Activated B cell treated with CpG ODN at 0.5 μM for 24 hours (primary cell): Measurements from ENCODE around the gene SH3PXD2B. TPM values are rescaled to one million over a fixed set of nuclear protein-coding genes. Genes with fewer than 3 reads are reported as not detected.

Experiments used
- ATAC-seq: fragments of 200-7000 bp; cut with Tn5 transposase; one replicate; pipeline ENCODE4 v1.10.0; 2021; ENCODE audit warnings: low read depth, mild to moderate bottlenecking, moderate library complexity
- CTCF ChIA-PET: fragments of 350-600 bp; sonication (Branson Sonifier 250); formaldehyde crosslinking; loops from one replicate; lab custom pipeline; 2021; ENCODE audit warnings: antibody characterized with exemption; lab: Charles Lee
- POLR2A ChIA-PET: fragments of 350-600 bp; sonication (Branson Sonifier 250); formaldehyde crosslinking; loops from one replicate; lab custom pipeline; 2021; ENCODE audit warnings: antibody characterized with exemption; lab: Charles Lee
- DNase-seq: peaks from one replicate; pipeline ENCODE4 v3.0.0; 2022
- H3K27ac Mint-ChIP-seq: one replicate; pipeline ENCODE4 v1.8.0; 2020; ENCODE audit warnings: mixed read lengths
- H3K27me3 Mint-ChIP-seq: one replicate; pipeline ENCODE4 v1.8.0; 2021; ENCODE audit warnings: mixed read lengths
- H3K36me3 Mint-ChIP-seq: one replicate; pipeline ENCODE4 v1.8.0; 2021; ENCODE audit warnings: low read depth, mixed read lengths
- H3K4me1 Mint-ChIP-seq: one replicate; pipeline ENCODE4 v1.8.0; 2021; ENCODE audit warnings: mixed read lengths
- H3K4me3 Mint-ChIP-seq: one replicate; pipeline ENCODE4 v1.8.0; 2020; ENCODE audit warnings: mild to moderate bottlenecking, mixed read lengths
- H3K9me3 Mint-ChIP-seq: one replicate; pipeline ENCODE4 v1.8.0; 2020; ENCODE audit warnings: mixed read lengths
- CTCF ChIP-seq: fragments of 200-600 bp; IDR thresholded peaks from one replicate; pipeline ENCODE4 v1.8.0; 2022; ENCODE audit warnings: antibody characterized with exemption, mild to moderate bottlenecking
- intact Hi-C: fragments of 100-400 bp; cut with micrococcal nuclease; formaldehyde crosslinking; loops from one replicate; pipeline ENCODE4 v1.15.1; 2024
- total RNA-seq: library from RNA; stranded (reverse); gene quantifications from 2 replicates; pipeline ENCODE4 v1.2.3, GENCODE V29; 2022

SH3PXD2B gene
- total RNA-seq, 1 donor from 2014 or later: 0.02 TPM

- intact Hi-C loops: no loop called here
- no peaks in the 10 kb centered on the region for H3K36me3 Mint-ChIP-seq
- no peak for ATAC-seq
- no peak overlapping the region for H3K27ac Mint-ChIP-seq
- no peaks in the 10 kb centered on the region for H3K4me1 Mint-ChIP-seq
- DNase-seq: no peak
- no peaks in the 10 kb centered on the region for H3K9me3 Mint-ChIP-seq
- CTCF ChIA-PET: no interaction called here
- H3K4me3 Mint-ChIP-seq: no peak overlapping the region
- POLR2A ChIA-PET: no interaction called here
- TF ChIP-seq CTCF: no peak
- H3K27me3 Mint-ChIP-seq: peaks cover 22% of the 10 kb centered on the region
These were observed 36.5 kb upstream of the SH3PXD2B start for GRCh38 chr5:172490514-172491461.

- Mint-ChIP-seq H3K4me1 (no peaks in the 10 kb centered on the region), H3K27me3 (peaks cover 8% of the 10 kb centered on the region), H3K27ac (no peak overlapping the region), H3K4me3 (no peak overlapping the region), H3K36me3 (no peaks in the 10 kb centered on the region), H3K9me3 (no peaks in the 10 kb centered on the region)
- intact Hi-C loops: no loop called here
- ChIA-PET POLR2A (no interaction called here), CTCF (no interaction called here)
- DNase-seq: no peak
- no peak for ATAC-seq
- no peak for TF ChIP-seq CTCF
These were observed 33.9 kb upstream of the SH3PXD2B start for GRCh38 chr5:172488221-172488620.

GRCh38 chr5:172487671-172488070 is 33.3 kb upstream of the SH3PXD2B start:
- no peaks in the 10 kb centered on the region for H3K4me1 Mint-ChIP-seq
- intact Hi-C loops: no loop called here
- TF ChIP-seq CTCF: no peak
- H3K27me3 Mint-ChIP-seq: peaks cover 6% of the 10 kb centered on the region
- DNase-seq (no peak), ATAC-seq (no peak)
- H3K27ac Mint-ChIP-seq: no peak overlapping the region
- H3K4me3 Mint-ChIP-seq: no peak overlapping the region
- H3K9me3 Mint-ChIP-seq: no peaks in the 10 kb centered on the region
- no peaks in the 10 kb centered on the region for H3K36me3 Mint-ChIP-seq
- ChIA-PET POLR2A (no interaction called here), CTCF (no interaction called here)

- ATAC-seq (no peak), DNase-seq (no peak)
- CTCF ChIA-PET: no interaction called here
- Mint-ChIP-seq H3K9me3 (no peaks in the 10 kb centered on the region), H3K4me1 (no peaks in the 10 kb centered on the region), H3K36me3 (no peaks in the 10 kb centered on the region), H3K27ac (no peak overlapping the region), H3K4me3 (no peak overlapping the region), H3K27me3 (peaks cover 6% of the 10 kb centered on the region)
- intact Hi-C loops: no loop called here
- no peak for TF ChIP-seq CTCF
- POLR2A ChIA-PET: no interaction called here
These were observed 32.6 kb upstream of the SH3PXD2B start for GRCh38 chr5:172486912-172487311.

- POLR2A ChIA-PET: no interaction called here
- CTCF ChIA-PET: no interaction called here
- DNase-seq (no peak), ATAC-seq (no peak)
- no peaks in the 10 kb centered on the region for H3K9me3 Mint-ChIP-seq
- H3K27me3 Mint-ChIP-seq: peaks cover 6% of the 10 kb centered on the region
- no peaks in the 10 kb centered on the region for H3K36me3 Mint-ChIP-seq
- H3K4me3 Mint-ChIP-seq: no peak overlapping the region
- H3K27ac Mint-ChIP-seq: no peak overlapping the region
- H3K4me1 Mint-ChIP-seq: no peaks in the 10 kb centered on the region
- intact Hi-C loops: no loop called here
- TF ChIP-seq CTCF: no peak
These were observed 32.1 kb upstream of the SH3PXD2B start for GRCh38 chr5:172486451-172486850.
